Measurements from ENCODE around the gene LPAR1. TPM values are rescaled to one million over a fixed set of nuclear protein-coding genes. Genes with fewer than 3 reads are reported as not detected.

The LPAR1 gene
- total RNA-seq, 1 experiment from 2014 or later: 28.3 TPM

DNA sequence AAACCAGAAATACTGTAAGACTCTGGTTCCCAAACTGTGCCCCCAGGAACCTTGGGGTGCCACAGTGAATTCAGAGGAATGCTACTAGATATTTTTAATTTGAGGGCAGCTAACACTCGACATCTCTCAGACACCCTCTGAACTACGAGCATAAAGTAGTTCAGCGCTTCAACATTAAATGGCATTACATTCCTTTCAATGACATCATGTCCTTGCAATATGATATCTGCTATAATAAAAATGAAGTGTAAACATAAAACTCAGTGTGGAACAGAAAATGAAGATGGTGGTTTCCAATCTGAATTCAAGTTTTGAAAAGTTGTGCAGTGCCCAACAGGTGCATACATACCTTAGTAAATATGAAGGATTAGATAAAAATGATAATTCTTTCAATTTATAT lies 116.1 kb downstream of the LPAR1 start:
- peak; percentile 39 for DNase-seq (ENCODE audit: low spot score)
- intact Hi-C loops (cut with micrococcal nuclease; ENCODE audit: unreplicated experiment): no loop called here
- Histone ChIP-seq H3K4me1 (ENCODE audit: insufficient read depth, low read length, poor library complexity, severe bottlenecking) (peaks cover 49% of the 10 kb centered on the region), H3K4me3 (ENCODE audit: low read depth, low read length, poor library complexity, severe bottlenecking) (no peak overlapping the region), H3K9me3 (ENCODE audit: low read depth, low read length, poor library complexity, severe bottlenecking) (no peaks in the 10 kb centered on the region), H3K27ac (ENCODE audit: low read depth, low read length, poor library complexity, severe bottlenecking) (peak overlapping the region; percentile 46), H3K36me3 (ENCODE audit: insufficient read depth, low read length, poor library complexity, severe bottlenecking) (no peaks in the 10 kb centered on the region), H3K27me3 (replicated peaks; ENCODE audit: insufficient read depth, low read depth, low read length, poor library complexity) (no peaks in the 10 kb centered on the region)
- ChIA-PET POLR2A (ENCODE audit: low non-redundant PET) (no interaction called here), CTCF (no interaction called here)
- no TSS peak for BruUV-seq (replicated peaks)
- TF ChIP-seq, protein P1, sequence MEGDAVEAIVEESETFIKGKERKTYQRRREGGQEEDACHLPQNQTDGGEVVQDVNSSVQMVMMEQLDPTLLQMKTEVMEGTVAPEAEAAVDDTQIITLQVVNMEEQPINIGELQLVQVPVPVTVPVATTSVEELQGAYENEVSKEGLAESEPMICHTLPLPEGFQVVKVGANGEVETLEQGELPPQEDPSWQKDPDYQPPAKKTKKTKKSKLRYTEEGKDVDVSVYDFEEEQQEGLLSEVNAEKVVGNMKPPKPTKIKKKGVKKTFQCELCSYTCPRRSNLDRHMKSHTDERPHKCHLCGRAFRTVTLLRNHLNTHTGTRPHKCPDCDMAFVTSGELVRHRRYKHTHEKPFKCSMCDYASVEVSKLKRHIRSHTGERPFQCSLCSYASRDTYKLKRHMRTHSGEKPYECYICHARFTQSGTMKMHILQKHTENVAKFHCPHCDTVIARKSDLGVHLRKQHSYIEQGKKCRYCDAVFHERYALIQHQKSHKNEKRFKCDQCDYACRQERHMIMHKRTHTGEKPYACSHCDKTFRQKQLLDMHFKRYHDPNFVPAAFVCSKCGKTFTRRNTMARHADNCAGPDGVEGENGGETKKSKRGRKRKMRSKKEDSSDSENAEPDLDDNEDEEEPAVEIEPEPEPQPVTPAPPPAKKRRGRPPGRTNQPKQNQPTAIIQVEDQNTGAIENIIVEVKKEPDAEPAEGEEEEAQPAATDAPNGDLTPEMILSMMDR (conservative IDR thresholded peaks at IDR 0.05; ENCODE audit: low read depth, low read length): no peak
- TF ChIP-seq EZH2 (IDR thresholded peaks at IDR 0.05; ENCODE audit: borderline replicate concordance, low read depth, low read length, poor library complexity, severe bottlenecking): no peak

DNA sequence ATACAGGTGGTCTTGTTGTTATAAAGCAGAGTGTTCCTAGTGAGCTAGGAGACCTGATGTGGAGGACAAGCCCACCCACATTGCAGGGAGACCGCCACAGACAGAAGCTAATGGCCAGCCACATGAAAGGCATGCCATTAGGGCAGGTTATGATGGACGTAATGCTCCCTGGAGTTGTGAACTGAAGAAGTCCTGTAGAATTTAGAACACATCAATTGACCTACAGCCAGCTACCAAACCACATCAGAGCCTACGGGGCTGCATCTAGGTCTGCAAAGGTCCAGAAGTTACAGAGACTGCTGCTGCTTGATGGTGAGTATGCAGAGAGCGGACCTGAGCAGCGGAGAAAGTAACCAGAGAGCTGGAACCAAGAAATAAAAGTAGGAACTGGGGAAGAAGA lies 116.6 kb downstream of the LPAR1 start:
- TF ChIP-seq EZH2 (IDR thresholded peaks at IDR 0.05; ENCODE audit: borderline replicate concordance, low read depth, low read length, poor library complexity, severe bottlenecking): no peak
- TF ChIP-seq, protein P1 (conservative IDR thresholded peaks at IDR 0.05; ENCODE audit: low read depth, low read length): no peak
- Histone ChIP-seq H3K4me1 (ENCODE audit: insufficient read depth, low read length, poor library complexity, severe bottlenecking) (peaks cover 49% of the 10 kb centered on the region), H3K9me3 (ENCODE audit: low read depth, low read length, poor library complexity, severe bottlenecking) (no peaks in the 10 kb centered on the region), H3K27me3 (replicated peaks; ENCODE audit: insufficient read depth, low read depth, low read length, poor library complexity) (no peaks in the 10 kb centered on the region), H3K27ac (ENCODE audit: low read depth, low read length, poor library complexity, severe bottlenecking) (peak overlapping the region; percentile 46), H3K36me3 (ENCODE audit: insufficient read depth, low read length, poor library complexity, severe bottlenecking) (no peaks in the 10 kb centered on the region), H3K4me3 (ENCODE audit: low read depth, low read length, poor library complexity, severe bottlenecking) (no peak overlapping the region)
- intact Hi-C loops (cut with micrococcal nuclease; ENCODE audit: unreplicated experiment): no loop called here
- BruUV-seq (replicated peaks): no TSS peak
- ChIA-PET CTCF (no interaction called here), POLR2A (ENCODE audit: low non-redundant PET) (no interaction called here)
- DNase-seq (ENCODE audit: low spot score): no peak

DNA sequence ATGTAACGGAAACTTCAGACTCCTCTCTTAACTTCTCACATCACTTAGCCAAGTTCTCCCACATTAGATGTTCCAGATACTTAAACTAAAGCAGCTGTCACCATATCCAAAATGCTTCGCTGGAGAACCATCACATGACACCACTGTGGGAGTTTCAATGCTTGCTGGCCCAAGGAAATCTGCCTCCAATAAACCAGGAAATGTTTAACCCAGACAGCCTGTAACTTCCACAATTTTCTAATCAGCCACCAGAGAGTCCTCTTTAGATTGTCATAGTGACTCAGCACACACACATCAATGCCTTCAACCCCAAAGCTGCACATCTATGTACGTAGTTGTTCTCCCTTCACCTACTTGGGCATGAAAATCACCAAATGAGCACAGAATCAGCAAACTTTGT lies 118.7 kb downstream of the LPAR1 start:
- DNase-seq (ENCODE audit: low spot score): peak; percentile 60
- no TSS peak for BruUV-seq (replicated peaks)
- peak overlapping the region; percentile 56 for H3K27ac ChIP-seq (ENCODE audit: low read depth, low read length, poor library complexity, severe bottlenecking)
- H3K27me3 ChIP-seq (replicated peaks; ENCODE audit: insufficient read depth, low read depth, low read length, poor library complexity): no peaks in the 10 kb centered on the region
- no peak for TF ChIP-seq EZH2 (IDR thresholded peaks at IDR 0.05; ENCODE audit: borderline replicate concordance, low read depth, low read length, poor library complexity, severe bottlenecking)
- TF ChIP-seq, protein P1 (conservative IDR thresholded peaks at IDR 0.05; ENCODE audit: low read depth, low read length): no peak
- POLR2A ChIA-PET (ENCODE audit: low non-redundant PET): no interaction called here
- no peaks in the 10 kb centered on the region for H3K9me3 ChIP-seq (ENCODE audit: low read depth, low read length, poor library complexity, severe bottlenecking)
- H3K36me3 ChIP-seq (ENCODE audit: insufficient read depth, low read length, poor library complexity, severe bottlenecking): no peaks in the 10 kb centered on the region
- no peak overlapping the region for H3K4me3 ChIP-seq (ENCODE audit: low read depth, low read length, poor library complexity, severe bottlenecking)
- peaks cover 49% of the 10 kb centered on the region for H3K4me1 ChIP-seq (ENCODE audit: insufficient read depth, low read length, poor library complexity, severe bottlenecking)
- intact Hi-C loops (cut with micrococcal nuclease; ENCODE audit: unreplicated experiment): no loop called here
- CTCF ChIA-PET: no interaction called here

Measured in A673 (cell line).